Hepatocyte (in vitro differentiated cells): Measurements from ENCODE around the gene PLA2G3.

Experiments
- EZH2phosphoT487 ChIP-seq: fragments of 200-600 bp; sonication (generic); IDR thresholded peaks from one replicate; pipeline ENCODE4 v1.6.1; 2018; ENCODE audit warnings: antibody characterized with exemption, mild to moderate bottlenecking, low read depth, moderate library complexity; ENCODE audit not compliant: unreplicated experiment, severe bottlenecking
- TF ChIP-seq, protein P1 (sequence below): fragments of 200-600 bp; sonication (generic); IDR thresholded peaks from 2 replicates; pipeline ENCODE4 v1.5.1; 2016; ENCODE audit warnings: antibody characterized with exemption, mild to moderate bottlenecking; ENCODE audit not compliant: poor library complexity

DNA sequence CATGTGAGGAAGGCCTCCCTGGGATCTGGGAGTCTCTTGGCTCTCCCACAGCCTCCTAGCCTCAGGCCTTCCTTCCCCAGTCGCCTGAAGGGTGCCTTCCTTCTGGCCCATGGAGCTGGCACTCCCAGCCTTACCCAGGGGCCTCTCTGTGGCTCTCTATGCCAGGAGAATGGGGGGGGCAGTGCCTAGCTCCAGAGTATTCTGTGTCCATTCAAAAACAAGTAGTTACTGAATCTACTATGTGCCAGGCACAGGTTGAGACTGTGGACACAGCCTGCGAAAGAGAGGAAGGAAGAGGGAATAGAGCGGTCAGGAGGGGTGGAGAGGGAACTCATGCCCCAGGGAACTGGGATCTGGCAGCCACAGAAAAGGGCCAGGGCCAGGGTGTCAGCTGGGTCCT is 2.7 kb upstream of the PLA2G3 start:
- TF ChIP-seq, protein P1, sequence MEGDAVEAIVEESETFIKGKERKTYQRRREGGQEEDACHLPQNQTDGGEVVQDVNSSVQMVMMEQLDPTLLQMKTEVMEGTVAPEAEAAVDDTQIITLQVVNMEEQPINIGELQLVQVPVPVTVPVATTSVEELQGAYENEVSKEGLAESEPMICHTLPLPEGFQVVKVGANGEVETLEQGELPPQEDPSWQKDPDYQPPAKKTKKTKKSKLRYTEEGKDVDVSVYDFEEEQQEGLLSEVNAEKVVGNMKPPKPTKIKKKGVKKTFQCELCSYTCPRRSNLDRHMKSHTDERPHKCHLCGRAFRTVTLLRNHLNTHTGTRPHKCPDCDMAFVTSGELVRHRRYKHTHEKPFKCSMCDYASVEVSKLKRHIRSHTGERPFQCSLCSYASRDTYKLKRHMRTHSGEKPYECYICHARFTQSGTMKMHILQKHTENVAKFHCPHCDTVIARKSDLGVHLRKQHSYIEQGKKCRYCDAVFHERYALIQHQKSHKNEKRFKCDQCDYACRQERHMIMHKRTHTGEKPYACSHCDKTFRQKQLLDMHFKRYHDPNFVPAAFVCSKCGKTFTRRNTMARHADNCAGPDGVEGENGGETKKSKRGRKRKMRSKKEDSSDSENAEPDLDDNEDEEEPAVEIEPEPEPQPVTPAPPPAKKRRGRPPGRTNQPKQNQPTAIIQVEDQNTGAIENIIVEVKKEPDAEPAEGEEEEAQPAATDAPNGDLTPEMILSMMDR = no peak
- no peak for TF ChIP-seq EZH2phosphoT487
